HG02678 (cell line): ENCODE data around the gene DAZL.

Experiments used
- ATAC-seq: cut with Tn5 transposase; IDR thresholded peaks from one replicate; pipeline ENCODE4 v1.9.1; 2021; ENCODE audit warnings: mild to moderate bottlenecking, moderate library complexity; ENCODE audit not compliant: unreplicated experiment

DAZL gene

DNA sequence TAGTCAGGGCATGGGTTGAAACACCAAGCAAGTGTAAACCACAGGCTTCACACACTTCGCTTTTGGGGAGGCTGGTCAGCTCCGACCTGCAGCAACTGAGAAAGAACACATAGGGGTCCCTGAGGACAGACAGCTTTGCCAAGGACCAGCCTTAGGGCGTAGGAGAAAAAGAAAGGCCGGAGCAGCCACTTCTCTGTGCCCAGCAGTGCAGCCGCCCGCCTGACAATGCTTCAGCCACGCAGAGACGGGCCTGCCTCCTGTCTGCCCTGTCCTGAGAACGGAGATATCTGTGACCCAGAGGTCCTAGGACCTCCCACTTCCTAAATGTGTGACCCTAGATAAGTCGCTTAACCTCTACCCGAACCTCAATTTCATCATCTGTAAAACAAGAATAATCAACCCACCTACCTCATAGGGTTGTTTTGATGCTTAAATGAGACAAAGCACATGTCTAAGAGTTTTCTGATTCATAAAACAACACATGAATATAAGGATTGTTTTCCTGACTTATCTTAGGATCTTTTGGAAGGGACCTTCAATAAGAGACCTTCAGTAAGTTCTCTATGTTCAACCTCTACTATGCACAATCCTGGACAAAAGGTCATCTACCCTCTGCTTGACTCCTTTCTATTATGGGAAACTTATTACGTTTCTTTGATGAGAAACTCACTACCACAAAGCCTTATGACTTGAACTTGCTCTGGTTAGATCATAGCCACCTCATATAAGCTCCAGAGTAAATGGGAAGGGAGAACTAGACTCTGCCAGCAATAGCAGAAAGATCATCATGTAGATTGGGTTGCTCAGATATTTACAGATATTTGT lies 58.8 kb downstream of the DAZL start:
- ATAC-seq = no peak

DNA sequence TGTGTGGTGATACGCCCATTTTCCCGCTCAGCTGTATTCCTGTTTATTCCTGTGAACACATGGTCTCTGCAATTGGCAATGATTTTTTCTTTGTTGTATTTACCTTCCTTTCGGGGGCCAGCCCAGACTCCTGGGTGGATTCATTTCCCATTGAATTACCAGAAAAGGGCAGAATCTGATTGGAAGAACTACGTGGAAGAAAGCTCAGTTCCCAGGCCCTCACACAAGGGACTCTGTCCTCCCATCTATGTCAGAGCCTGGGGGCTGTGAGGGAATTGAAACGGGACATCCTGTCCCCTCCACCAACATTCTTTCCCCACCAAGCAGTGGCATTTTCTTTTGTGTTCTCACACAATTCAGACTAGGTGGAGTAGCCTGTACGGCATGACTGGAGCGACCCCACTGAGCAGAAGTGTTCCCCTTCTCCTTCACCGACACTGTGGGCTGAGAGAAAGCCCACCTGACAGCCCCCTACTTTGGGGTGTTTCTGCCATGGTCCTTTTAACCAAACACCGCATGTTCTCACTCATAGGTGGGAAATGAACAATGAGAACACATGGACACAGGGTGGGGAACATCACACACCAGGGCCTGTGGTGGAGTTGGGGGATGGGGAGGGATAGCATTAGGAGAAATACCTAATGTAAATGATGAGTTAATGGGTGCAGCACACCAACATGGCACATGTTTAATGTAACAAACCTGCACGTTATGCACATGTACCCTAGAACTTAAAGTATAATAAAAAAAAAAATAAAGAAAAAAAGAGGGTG lies 59.6 kb downstream of the DAZL start:
- no peak for ATAC-seq

- no peak for ATAC-seq
These were observed 61.9 kb downstream of the DAZL start for GRCh38 chr3:16543242-16543864.

GRCh38 chr3:16538507-16538906 lies 66.7 kb downstream of the DAZL start:
- no peak for ATAC-seq

DNA sequence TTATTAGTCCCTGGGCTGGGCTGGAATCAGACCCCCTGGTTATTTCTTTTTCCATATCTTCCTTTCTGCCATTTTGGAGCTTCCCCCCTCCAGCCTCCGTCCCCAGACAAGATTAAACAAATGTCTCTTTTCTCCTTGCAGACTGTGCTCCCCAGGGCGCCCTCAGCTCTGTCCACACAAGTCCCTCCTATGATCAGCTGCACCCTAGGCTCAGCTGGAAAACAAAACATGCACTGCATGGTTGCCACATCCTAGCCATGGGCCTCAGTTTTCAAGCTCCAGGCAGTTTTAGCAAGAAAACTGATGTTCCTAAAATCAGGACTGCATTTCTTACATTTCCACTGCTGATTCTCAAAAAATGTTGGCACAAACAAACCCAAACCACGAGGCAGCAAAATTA lies 68.2 kb downstream of the DAZL start:
- no peak for ATAC-seq
